Measurements from ENCODE around the gene PRCD.

DNA sequence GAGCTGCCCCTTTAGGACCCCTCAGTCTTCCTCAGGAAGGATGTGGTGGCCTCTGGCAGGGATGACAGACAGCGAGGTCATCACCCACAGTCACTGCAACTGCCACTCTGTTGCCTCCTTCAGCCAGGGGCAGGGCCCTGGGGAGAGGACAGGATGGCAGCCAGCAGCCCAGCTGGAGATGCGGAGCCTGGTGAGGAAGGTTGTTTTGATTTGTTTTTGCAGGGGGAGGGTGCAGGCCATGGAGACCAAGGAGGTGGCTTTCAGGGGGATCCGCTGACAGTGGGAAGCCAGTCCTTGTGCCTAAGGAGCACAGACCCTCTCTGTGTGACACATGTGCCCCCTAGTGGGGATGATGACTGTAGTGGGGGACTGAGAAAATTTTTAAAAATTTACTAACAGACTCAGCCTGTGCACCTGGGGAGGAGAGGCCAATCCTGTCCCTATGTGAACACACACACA lies 7.4 kb downstream of the PRCD start:
- TF ChIP-seq, protein P1, sequence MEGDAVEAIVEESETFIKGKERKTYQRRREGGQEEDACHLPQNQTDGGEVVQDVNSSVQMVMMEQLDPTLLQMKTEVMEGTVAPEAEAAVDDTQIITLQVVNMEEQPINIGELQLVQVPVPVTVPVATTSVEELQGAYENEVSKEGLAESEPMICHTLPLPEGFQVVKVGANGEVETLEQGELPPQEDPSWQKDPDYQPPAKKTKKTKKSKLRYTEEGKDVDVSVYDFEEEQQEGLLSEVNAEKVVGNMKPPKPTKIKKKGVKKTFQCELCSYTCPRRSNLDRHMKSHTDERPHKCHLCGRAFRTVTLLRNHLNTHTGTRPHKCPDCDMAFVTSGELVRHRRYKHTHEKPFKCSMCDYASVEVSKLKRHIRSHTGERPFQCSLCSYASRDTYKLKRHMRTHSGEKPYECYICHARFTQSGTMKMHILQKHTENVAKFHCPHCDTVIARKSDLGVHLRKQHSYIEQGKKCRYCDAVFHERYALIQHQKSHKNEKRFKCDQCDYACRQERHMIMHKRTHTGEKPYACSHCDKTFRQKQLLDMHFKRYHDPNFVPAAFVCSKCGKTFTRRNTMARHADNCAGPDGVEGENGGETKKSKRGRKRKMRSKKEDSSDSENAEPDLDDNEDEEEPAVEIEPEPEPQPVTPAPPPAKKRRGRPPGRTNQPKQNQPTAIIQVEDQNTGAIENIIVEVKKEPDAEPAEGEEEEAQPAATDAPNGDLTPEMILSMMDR (IDR thresholded peaks at IDR 0.05): peak; percentile 51 to 68 (median 66)
- TF ChIP-seq POLR2A (IDR thresholded peaks at IDR 0.05): no peak

All from esophagus squamous epithelium (tissue), 4 donors.